Fibroblast of lung (primary cell): ENCODE data around the gene FAM161A. TPM values are rescaled to one million over a fixed set of nuclear protein-coding genes. Genes with fewer than 3 reads are reported as not detected.

ENCODE experiments used
- DNase-seq, 2 donors: peaks; one replicate each; pipeline versions ENCODE4 v3.0.0 to v3.0.0-alpha.2; 2010; ENCODE audit warnings: low read depth in 2 of 2
- H2AFZ ChIP-seq: 2 replicates; pipeline ENCODE4 v1.5.1; 2012; ENCODE audit warnings: low read length, control low read depth, inconsistent platforms
- H3K27ac ChIP-seq: 2 replicates; pipeline ENCODE4 v1.5.1; 2011; ENCODE audit warnings: low read length, control low read depth; ENCODE audit not compliant: insufficient read depth
- H3K27me3 ChIP-seq: 2 replicates; pipeline ENCODE4 v1.5.1; 2011; ENCODE audit warnings: mild to moderate bottlenecking, low read length; ENCODE audit not compliant: control insufficient read depth, insufficient read depth
- H3K36me3 ChIP-seq: 2 replicates; pipeline ENCODE4 v1.5.1; 2011; ENCODE audit warnings: low read length; ENCODE audit not compliant: control insufficient read depth, insufficient read depth
- H3K4me1 ChIP-seq: 2 replicates; pipeline ENCODE4 v1.5.1; 2011; ENCODE audit warnings: low read length; ENCODE audit not compliant: control insufficient read depth, insufficient read depth; ENCODE audit errors: extremely low read depth
- H3K4me2 ChIP-seq: 2 replicates; pipeline ENCODE4 v1.5.1; 2011; ENCODE audit warnings: low read length, control low read depth; ENCODE audit not compliant: insufficient read depth; ENCODE audit errors: extremely low read depth
- H3K4me3 ChIP-seq, 4 experiments: fragments of 200-600 bp in 1 of 4; sonication (generic) in 1 of 4; replicated peaks in 1 of 4; 2 replicates each; pipeline ENCODE4 v1.5.1; 2011 to 2016; ENCODE audit warnings: low read length in 4 of 4, low read depth in 3 of 4, mild to moderate bottlenecking in 3 of 4, control low read depth in 2 of 4, inconsistent platforms in 1 of 4, mixed read lengths in 1 of 4; ENCODE audit not compliant: insufficient read depth in 1 of 4; ENCODE audit errors: control extremely low read depth in 1 of 4
- H3K79me2 ChIP-seq: 2 replicates; pipeline ENCODE4 v1.5.1; 2012; ENCODE audit warnings: mild to moderate bottlenecking, low read length, inconsistent platforms; ENCODE audit not compliant: control insufficient read depth, insufficient read depth
- H3K9ac ChIP-seq: 2 replicates; pipeline ENCODE4 v1.5.1; 2011; ENCODE audit warnings: mild to moderate bottlenecking, low read length, control low read depth; ENCODE audit not compliant: insufficient read depth
- H3K9me3 ChIP-seq: 2 replicates; pipeline ENCODE4 v1.5.1; 2012; ENCODE audit warnings: low read depth, low read length; ENCODE audit not compliant: control insufficient read depth, insufficient read depth
- H4K20me1 ChIP-seq: 2 replicates; pipeline ENCODE4 v1.5.1; 2011; ENCODE audit warnings: low read length; ENCODE audit not compliant: control insufficient read depth, insufficient read depth; ENCODE audit errors: extremely low read depth
- CTCF ChIP-seq, 2 donors: IDR thresholded peaks in 1 of 2; conservative IDR thresholded peaks in 1 of 2; 1 replicate in 1 of 2; 2 replicates in 1 of 2; pipeline ENCODE4 v1.5.1; 2011 to 2012; ENCODE audit warnings: low read length in 2 of 2, control low read depth in 1 of 2, inconsistent platforms in 1 of 2, low read depth in 1 of 2, mild to moderate bottlenecking in 1 of 2
- EZH2 ChIP-seq: IDR thresholded peaks from 2 replicates; pipeline ENCODE4 v1.5.1; 2012; ENCODE audit warnings: low read length, control low read depth, mild to moderate bottlenecking; ENCODE audit errors: missing control alignments
- polyA plus RNA-seq, 2 donors: library from polyadenylated mRNA; depleted of rRNA in 1 of 2; stranded (reverse) in 1 of 2; unstranded in 1 of 2; fragments of >200 nt; gene quantifications; 2 replicates each; pipeline ENCODE4 v1.2.1, GENCODE V29; 2011 to 2012; ENCODE audit warnings: missing spikeins in 1 of 2
- total RNA-seq: library from RNA; depleted of rRNA; stranded (reverse); fragments of >200 nt; gene quantifications from 2 replicates; pipeline ENCODE4 v1.2.1, GENCODE V29; 2014

The FAM161A gene
- total and polyA plus RNA-seq, 2 donors (not counting 1 experiment from before 2014, with no cell fraction given) = 0.84 to 3.1 TPM

DNA sequence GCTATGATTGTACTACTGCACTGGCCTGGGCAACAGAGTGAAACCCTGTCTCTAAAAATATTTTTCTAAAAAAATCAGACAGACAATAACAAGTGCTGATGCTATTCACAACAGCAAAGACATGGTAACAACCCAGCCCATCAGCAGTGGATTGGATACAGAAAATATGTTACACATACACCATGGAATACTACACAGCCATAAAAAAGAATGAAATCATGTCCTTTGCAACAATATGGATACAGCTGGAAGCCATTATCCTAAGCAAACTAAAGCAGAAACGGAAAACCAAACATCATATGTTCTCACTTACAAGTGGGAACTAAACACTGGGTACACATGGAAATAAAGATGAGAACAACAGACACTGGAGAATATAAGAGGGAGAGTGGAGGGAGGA lies 19.9 kb downstream of the FAM161A start:
- Histone ChIP-seq H3K79me2 (no peaks in the 10 kb centered on the region), H4K20me1 (no peaks in the 10 kb centered on the region), H3K4me3 (no peak overlapping the region), H3K9me3 (no peaks in the 10 kb centered on the region), H3K4me1 (no peaks in the 10 kb centered on the region), H3K27ac (no peak overlapping the region), H3K9ac (no peak overlapping the region), H3K27me3 (no peaks in the 10 kb centered on the region), H2AFZ (no peak overlapping the region), H3K36me3 (no peaks in the 10 kb centered on the region), H3K4me2 (no peak overlapping the region)
- DNase-seq = no peak
- TF ChIP-seq EZH2 (no peak), CTCF (conservative IDR thresholded peaks at IDR 0.05 in 1 of 2, IDR thresholded peaks at IDR 0.05 in 1 of 2; ENCODE audit: low read depth in 1 of 2, low read length in 2 of 2) (no peak)

DNA sequence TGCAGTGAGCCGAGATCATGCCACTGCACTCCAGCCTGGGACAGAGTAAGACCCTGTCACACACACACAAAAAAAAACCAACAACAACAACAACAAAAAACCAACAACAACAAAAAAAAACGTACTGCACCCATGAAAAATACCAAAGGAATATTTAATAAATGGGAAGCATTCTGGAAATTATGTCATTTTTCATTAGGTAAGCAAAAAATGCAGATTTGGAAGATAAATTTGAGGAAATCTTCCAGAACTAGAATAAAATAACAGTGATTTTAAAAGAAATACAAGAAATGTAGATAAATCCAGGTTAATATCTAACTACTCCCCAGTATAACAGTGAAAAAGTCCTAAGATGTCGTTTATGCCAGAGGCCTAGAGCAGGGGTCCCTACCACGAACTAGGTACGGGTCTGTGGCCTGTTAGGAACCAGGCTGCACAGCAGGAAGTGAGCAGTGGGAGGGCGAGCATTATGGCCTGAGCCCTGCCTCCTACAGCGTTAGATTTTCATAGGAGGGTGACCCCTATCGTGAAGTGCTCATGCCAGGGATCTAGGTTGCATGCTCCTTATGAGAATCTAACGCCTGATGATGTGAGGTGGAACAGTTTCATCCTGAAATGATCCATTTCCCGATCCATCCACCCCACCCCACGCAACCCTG lies 21.5 kb downstream of the FAM161A start:
- H3K9ac ChIP-seq = no peak overlapping the region
- no peak overlapping the region for H2AFZ ChIP-seq
- no peaks in the 10 kb centered on the region for H3K36me3 ChIP-seq
- H3K27ac ChIP-seq = no peak overlapping the region
- no peaks in the 10 kb centered on the region for H4K20me1 ChIP-seq
- H3K27me3 ChIP-seq = no peaks in the 10 kb centered on the region
- H3K4me1 ChIP-seq = no peaks in the 10 kb centered on the region
- H3K4me3 ChIP-seq = no peak overlapping the region
- H3K9me3 ChIP-seq = no peaks in the 10 kb centered on the region
- no peaks in the 10 kb centered on the region for H3K79me2 ChIP-seq
- DNase-seq = no peak
- TF ChIP-seq EZH2 (no peak), CTCF (conservative IDR thresholded peaks at IDR 0.05 in 1 of 2, IDR thresholded peaks at IDR 0.05 in 1 of 2; ENCODE audit: low read depth in 1 of 2, low read length in 2 of 2) (no peak)
- H3K4me2 ChIP-seq = no peak overlapping the region

DNA sequence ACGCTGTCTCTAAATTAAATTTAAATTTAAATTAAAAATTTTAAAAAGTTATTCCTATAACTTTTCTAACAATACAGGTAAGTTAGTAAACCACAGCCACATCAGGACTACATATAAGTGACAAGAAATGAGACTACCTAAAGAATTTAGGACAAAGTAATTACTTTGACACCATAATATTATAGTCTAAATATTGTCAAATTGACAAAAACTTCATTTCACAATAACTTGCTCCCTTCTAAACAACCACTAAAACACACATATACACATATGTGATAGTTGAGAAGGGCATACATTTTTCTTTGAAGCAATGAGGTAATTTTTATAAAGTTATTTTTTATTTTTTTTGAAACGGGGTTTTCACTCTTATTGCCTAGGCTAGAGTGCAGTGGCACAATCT lies 31.6 kb downstream of the FAM161A start:
- DNase-seq = no peak
- no peak for TF ChIP-seq CTCF (conservative IDR thresholded peaks at IDR 0.05 in 1 of 2, IDR thresholded peaks at IDR 0.05 in 1 of 2; ENCODE audit: low read depth in 1 of 2, low read length in 2 of 2)
- no peak for TF ChIP-seq EZH2
- peaks cover under 1% of the 10 kb centered on the region for H3K27me3 ChIP-seq
- no peak overlapping the region for H3K27ac ChIP-seq
- H2AFZ ChIP-seq = no peak overlapping the region
- no peaks in the 10 kb centered on the region for H3K9me3 ChIP-seq
- no peaks in the 10 kb centered on the region for H3K79me2 ChIP-seq
- H3K4me2 ChIP-seq = no peak overlapping the region
- H3K4me1 ChIP-seq = no peaks in the 10 kb centered on the region
- no peak overlapping the region for H3K9ac ChIP-seq
- H4K20me1 ChIP-seq = no peaks in the 10 kb centered on the region
- H3K4me3 ChIP-seq = no peak overlapping the region
- H3K36me3 ChIP-seq = no peaks in the 10 kb centered on the region
